Measurements from ENCODE around the gene YDJC. TPM values are rescaled to one million over a fixed set of nuclear protein-coding genes. Genes with fewer than 3 reads are reported as not detected.

YDJC gene, protein sequence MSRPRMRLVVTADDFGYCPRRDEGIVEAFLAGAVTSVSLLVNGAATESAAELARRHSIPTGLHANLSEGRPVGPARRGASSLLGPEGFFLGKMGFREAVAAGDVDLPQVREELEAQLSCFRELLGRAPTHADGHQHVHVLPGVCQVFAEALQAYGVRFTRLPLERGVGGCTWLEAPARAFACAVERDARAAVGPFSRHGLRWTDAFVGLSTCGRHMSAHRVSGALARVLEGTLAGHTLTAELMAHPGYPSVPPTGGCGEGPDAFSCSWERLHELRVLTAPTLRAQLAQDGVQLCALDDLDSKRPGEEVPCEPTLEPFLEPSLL
- 11.4 and 11.6 TPM in 2 replicates for total RNA-seq

DNA sequence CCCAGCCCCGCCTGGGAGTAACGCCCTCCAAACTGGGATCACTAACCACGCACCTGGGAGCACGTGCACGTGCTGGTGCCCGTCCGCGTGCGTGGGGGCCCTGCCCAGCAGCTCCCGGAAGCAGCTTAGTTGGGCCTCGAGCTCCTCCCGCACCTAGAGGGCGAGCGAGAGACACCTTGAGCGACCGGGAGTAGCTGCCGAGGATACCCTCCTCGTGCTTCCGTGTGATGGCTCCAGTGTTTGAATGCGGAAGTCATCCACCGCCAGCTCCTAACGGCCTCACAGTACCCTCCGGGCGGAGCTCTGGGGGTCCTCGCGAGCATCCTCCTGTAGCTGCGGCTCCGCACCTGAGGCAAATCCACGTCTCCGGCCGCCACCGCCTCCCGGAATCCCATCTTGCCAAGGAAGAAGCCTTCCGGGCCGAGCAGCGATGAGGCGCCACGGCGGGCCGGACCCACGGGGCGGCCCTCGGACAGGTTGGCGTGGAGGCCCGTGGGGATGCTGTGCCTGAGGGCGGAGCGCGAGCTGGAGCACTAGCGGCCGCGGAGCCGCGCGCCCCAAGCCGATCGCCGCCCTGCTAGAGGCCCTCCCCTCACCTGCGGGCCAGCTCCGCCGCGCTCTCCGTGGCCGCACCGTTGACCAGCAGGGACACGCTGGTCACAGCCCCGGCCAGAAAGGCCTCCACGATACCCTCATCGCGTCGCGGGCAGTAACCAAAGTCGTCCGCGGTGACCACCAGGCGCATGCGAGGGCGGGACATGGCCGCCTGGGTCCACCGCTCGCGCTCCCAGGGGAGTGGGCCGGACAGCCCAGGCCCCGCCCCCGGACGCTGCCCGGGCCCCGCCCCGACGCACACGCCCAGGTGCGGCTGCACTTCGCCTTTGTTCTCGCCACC, at the start of gene YDJC:
Gene YDJC, minus strand, starts transcription at position 768 of the 895 bp plus-strand sequence. Its CDS starts 8 bp downstream, at position 760.

DNA sequence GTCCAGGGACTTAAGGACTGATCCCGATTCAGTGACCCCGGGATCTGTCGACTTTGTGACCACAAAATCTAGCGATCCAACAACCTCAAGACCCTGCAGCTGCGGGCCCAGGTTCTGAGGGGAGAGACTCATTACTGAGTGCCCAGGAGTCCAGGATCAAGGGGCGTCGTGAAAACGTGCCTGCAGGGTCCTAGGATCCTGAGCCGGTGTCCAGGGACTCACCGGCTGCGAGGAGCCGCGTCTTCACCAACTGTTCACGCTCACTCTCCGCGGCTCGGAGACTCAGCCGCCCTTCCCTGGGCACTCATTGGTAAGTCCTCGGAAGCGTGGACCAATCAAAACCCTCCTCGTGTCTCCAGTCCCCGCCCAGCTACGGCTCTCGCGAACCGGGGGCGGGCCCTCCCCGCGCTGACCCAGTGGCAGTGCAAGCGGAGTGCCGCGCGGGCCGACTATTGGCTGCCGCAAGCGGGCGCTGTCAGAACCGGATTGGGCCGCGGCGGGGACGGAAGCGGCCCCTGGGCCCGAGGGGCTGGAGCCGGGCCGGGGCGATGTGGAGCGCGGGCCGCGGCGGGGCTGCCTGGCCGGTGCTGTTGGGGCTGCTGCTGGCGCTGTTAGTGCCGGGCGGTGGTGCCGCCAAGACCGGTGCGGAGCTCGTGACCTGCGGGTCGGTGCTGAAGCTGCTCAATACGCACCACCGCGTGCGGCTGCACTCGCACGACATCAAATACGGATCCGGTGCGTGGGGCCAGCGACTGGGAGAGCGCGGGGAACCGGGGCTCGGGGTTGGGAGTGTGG, 12.2 kb upstream of the YDJC start, which contains the start of gene SDF2L1:
Gene SDF2L1, plus strand, starts transcription at position 514 of the 795 bp plus-strand sequence. Its CDS starts 35 bp downstream, at position 549.

DNA sequence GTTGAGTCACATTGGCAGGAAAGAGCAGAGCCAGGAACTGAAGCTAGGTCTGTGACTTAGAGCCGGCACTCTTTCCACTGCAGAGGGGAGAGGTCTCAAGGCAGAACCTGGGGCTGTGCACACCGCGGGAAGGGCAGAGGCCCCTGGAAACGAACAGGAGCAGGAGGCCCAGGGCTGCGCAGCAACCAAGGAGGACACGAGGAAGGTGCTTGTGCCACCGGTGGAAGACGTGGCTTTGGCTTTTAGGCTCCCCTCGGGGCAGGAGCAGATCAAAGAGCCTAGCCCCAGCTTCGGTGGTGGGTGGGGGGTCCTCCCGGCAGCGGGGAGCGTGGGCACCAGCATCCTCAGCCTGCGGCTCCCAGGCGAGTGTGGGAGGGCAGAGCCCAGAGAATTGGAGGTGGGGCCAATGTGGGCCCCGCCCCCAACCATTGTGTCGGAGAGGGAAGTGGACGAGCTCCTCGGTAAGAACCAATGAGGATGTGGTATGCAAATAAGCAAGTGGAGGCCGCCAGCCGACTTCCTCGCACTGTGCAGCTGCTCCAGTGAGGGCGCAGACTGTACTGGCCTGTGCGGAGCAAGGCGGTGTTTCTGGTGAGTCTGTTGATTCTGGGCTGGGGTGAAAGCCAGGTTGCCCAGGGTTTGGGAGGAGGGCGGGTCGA, 2.5 kb upstream of the YDJC start, which contains the start of gene CCDC116:
Gene CCDC116, plus strand, starts transcription at position 524 of the 659 bp plus-strand sequence. CDS start 422 bp downstream, outside the sequence.

Small RNAs within 50 kb of the gene (small RNA-seq; reads per million reads assigned to genes)
- gene MIR301B = 28.0 reads per million, percentile 96 among the genes with 10 or more reads in this experiment

Other genes with a start within 250 kb of the YDJC start
- 0.13 and 0.22 TPM in 2 replicates for gene RIMBP3B, start 246.3 kb downstream of the YDJC start, total RNA-seq
- gene HIC2, start 212.7 kb downstream of the YDJC start, total RNA-seq = 1.2 and 1.6 TPM in 2 replicates
- gene TMEM191C, start 162.6 kb downstream of the YDJC start, total RNA-seq = 0.13 and 0.32 TPM in 2 replicates
- gene RIMBP3C, start 78.6 kb downstream of the YDJC start, total RNA-seq = under 0.01 and 0.32 TPM in 2 replicates
- gene UBE2L3, start 62.3 kb downstream of the YDJC start, total RNA-seq = 45.6 and 48.8 TPM in 2 replicates
- 0.11 and 0.26 TPM in 2 replicates for gene CCDC116, start 2.7 kb upstream of the YDJC start, total RNA-seq
- gene SDF2L1, start 12.3 kb upstream of the YDJC start, total RNA-seq = 8.6 and 12.2 TPM in 2 replicates
- gene PPIL2, start 36.0 kb upstream of the YDJC start, total RNA-seq = 24.3 and 29.1 TPM in 2 replicates
- 1.9 and 2.0 TPM in 2 replicates for gene YPEL1, start 105.8 kb upstream of the YDJC start, total RNA-seq
- gene MAPK1, start 237.6 kb upstream of the YDJC start, total RNA-seq = 62.1 and 76.5 TPM in 2 replicates

All from articular chondrocyte of knee joint (primary cell).